M059J (cell line): Measurements from ENCODE around the gene SDF2. TPM values are rescaled to one million over a fixed set of nuclear protein-coding genes. Genes with fewer than 3 reads are reported as not detected.
"Not testable (repeated sequence)": the region's sequence is repeated elsewhere in the genome, so short reads cannot be mapped to it uniquely, and the experiment has no call there.

ENCODE experiments used
- DNase-seq: peaks from one replicate; pipeline ENCODE4 v3.0.0-alpha.2; 2012; ENCODE audit warnings: low read depth
- total RNA-seq: library from RNA; depleted of rRNA; stranded (reverse); fragments of >200 nt; shearing (Covaris generic); gene quantifications from 2 replicates; pipeline ENCODE4 v1.2.3, GENCODE V29; 2014

The SDF2 gene
- total RNA-seq, 1 experiment from 2014 or later, result 81.7 TPM

DNA sequence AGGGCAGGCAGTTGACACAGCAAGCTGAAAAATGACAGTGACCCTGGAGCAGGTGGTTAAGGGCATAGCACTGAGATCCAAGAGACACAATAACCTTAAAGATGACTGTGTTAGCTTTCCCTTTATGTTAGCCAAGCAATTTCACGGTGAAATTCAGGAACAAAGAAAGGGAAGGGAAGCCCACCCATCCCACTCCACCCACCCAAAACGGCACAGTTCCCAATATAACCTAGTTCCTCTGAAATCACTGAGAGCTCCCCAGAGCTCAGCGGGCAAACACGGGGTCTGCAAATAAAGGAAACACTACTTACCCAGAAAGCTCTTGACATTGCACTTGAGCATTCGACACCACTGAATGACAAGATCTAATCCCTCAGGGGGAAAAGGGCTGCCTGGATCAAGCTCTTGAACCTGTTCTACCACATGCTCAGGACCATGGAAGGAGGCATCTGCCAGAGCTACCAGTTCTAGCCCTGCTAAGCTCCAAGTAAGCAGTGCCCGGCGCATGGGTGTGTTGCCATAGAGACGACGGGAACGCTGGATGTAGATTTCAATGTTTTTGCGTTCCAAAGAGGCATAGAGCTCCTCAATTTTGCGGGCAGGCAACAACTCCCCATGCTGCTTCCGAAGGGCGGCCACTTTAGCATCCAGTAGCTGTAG is 27.4 kb downstream of the SDF2 start:
- no peak for DNase-seq

DNA sequence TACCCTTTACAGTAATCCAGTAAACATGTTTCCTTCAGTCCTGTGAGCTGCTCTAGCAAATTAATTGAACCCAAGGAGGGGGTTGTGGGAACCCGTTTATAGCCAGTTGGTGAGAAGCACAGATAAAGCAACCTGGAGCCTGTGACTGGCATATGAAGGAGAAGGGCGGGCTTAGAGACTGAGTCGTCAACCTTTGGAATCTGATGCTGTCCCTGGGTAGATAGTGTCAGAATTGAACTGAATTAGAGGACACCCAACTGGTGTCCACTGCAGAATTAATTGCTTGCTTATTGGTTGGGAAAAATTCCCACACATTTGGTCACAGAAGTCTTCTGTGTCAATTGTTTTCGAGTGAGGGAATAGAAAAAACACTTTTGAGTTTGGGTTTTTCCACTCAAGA is 34.9 kb downstream of the SDF2 start:
- DNase-seq, result no peak

DNA sequence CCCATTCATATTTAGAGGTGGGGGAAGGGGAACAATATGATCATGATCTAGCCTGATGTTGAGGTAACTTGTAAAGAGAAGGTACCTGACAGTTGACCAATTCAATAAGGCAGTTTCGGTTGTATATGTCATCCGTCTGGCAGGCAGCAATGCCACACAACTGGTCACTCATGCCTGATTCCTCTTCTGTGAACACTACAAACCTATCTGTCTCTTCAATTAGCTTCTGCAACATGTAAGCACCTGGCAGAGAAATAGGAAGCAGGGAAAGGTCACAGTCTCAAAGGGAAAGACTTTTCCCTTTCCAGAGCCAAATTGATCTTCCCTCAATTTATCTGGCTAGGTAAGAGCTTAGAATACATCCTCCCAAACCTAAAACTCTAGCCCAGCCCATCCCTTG is 37.6 kb downstream of the SDF2 start:
- no peak for DNase-seq

DNA sequence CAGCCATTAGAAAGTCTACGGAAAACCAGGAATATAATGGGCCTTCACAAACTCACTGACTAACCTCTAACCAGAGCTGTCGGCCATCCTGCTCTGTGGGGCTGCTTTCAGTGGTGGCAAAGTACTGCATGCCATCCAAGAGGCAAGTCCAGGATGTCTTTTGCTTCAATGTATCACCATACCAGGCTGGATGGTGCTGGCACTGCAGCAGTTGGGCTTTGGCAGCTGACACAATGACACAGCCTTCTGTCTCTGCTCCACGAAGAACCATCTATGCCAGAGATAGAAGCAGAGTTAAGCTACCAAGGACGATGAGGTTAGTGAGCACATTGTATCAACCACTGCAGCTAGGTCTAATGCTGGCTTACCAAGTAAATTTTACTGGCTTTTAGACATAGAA is 38.0 kb downstream of the SDF2 start:
- no peak for DNase-seq

DNA sequence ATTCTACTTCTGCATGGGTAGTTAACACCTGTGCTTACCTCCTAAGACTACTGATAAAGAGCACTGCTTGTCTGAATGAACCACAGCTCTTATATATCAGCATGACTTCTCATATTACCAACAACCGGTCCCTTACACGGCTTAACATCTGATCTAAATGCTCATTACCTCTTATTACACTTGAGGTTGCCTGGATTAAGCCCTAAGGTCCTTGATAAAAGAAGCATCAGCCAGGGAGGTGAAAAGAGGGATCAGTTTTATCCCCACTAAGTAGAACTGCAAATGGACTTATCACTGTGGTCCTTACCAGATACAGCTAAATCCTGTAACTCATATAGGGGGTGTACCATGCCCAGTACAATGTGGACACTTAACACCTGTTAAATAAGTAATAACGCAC is 39.5 kb downstream of the SDF2 start:
- no peak for DNase-seq

DNA sequence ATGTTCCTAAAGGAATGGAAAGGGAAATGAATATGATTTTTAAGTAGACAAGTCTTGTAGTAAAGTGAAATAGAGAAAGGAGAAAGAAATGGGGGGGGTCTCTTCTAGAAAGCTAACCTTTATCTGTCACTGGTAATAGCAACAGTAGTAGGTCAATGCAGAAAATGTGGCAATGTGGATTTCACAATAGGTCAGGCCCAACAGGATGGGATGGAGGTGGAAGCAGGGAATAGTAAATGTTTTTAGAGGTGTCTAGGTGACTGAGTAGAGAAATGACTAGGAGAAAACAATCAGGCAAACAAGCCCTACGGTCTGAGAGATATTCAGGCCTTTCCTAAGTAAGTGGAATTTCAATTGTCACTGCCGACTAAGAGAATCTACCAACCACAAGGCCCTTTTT is 41.7 kb downstream of the SDF2 start:
- no peak for DNase-seq

DNA sequence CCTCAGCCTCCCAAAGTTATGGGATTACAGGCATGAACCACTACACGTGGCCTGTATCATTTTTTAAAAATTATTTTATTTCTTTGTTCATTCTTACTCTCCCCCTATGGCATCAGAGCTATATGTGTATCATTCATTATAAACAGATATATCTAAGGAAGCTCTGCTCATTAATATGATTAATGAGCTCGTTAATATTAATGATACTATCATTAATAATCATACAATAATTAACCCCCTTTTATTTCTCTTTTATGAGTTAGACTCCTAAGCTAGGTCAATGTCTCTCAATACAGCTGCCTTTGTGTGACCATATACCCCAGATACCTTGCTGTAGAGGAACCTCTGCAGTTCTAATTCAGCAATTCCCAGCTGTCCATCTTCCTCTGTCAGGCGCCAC is 43.2 kb downstream of the SDF2 start:
- DNase-seq, result no peak

DNA sequence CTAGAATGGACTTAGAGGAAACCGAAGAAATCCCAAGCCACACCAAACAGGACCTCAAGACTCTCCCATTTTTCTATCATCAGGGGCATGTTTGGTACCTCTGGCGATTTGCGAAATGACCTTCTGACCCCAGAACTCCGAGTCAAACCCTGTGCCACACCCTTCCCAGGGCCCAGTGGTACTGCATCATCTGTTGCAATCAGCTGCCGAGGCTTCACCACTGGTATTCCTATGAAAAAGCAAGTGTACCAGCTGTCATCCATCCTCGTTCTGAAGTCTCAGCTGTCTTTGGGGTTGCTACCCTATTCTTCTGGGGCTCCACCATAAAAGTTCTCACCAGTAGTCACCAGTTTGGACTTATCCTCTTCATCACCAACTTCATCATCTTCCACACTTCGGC is 45.4 kb downstream of the SDF2 start:
- no peak for DNase-seq

DNA sequence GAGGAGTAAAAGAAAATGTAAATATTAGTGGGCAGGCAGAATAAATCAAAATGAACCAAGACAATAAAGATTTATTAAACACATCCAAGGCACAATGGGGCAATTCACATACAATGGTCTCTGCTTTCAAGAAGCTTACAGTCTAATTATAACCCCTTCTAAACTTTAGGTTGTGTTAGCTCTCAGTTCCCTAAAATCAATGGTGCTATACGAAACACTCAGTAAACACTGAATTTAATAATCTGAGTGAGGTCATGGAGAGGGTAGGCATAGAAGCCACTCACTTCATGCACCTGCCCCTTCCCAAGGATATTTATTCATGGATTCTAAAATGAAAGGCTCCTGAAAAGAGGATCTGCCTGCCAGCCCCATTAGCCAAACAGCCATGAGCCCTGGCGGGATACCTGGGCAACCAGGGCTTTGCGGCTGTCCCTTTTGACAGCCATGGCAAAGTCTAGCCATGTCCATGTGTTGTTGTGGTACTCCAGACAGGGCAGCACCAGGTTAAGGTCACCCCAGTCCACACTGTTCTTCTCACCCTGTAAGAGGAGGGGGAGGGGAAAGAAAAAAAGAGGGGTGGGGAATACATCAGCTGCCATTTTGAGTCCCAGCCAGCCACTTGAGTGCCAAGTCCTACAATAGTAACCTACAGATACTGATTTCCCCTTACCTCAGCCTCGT is 46.3 kb downstream of the SDF2 start:
- no peak for DNase-seq

DNA sequence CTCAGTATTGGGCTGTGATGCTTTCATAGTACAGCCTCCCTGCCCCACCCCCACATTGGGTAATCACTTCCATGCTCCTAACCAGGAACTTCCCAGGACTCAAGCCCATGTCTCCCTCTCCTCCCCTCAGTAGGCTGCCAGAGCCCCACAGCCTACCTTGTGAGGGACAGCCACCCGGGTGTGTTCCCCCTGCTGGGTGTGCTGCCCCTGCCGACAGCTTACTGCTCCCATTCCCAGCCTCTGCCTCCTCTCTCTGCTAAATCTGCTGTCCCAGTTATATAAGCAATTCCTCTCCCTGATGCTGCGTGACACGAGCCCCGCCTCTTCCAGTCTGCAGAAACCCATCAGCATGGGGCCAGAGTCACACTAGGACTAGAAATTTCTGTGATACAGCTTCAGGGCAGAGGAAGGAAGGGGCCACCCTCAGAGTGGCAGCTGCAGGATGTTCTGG is 47.8 kb downstream of the SDF2 start, which contains the start of gene RSKR:
TSS of gene RSKR (minus strand) at position 255 of the 451 bp plus-strand sequence. CDS start at position 231, 24 bp downstream.
- DNase-seq, result no peak

DNA sequence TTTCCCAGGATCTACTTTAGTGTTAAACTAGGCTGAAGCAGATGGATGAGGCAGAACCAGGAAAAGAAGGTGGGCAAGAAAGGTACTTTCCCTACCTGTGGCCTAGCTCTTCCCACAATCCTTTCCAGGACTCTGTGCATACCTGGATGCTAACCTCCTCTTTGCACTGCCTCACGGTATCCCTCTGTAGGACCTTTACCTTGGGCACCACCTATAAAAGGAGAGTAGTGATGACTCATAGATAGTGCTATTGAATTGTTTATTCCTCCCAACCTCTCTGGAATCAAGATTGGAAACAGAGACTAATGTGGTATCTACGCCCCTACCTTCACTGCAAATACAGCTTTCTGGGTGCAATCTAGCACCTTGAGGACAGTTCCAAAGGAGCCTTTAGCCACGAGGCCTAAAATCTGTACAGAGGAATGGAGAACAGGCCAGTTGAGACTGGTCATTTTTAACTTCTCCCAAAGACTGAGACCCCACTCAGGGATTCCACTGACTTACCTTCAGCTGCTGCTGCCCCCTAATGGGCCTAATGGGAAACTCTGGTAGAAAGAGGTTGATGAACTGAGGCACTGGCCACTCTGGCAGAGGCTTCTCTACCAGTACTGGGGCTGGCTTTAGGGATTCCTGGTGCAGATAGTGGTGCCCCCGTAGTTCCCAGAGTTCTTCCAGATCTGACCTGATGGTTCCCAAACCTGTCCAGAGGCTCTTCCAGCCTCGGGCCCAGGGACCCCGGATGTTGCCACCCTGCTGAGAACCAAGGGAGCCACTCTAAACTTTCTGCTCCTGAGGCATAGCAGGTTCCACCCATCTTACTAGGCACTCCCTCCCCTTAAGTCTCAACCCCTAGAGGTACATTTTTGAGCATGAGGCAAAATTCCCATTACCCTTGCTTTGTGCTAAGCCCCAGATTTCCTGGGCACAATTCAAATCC is 48.5 kb downstream of the SDF2 start:
- DNase-seq, result peak; percentile 39

DNA sequence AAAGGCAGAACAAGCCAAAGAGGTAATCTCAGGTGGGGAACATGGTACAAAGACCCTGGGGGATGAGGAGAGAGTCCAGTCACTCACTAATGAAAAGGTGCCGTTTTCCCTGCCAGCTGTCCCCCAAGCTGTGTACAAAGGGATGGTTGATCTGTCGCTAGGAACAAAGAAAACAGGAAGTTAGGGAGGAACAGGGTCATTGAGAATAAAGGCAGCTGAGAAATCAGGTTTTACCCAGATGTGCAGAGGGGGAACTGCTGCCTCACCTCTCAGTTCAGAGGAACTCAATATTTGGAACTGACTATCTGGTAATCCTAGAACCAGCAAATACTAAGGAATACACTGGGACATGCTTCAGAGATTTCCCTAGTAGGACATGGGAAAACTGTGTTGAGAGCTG is 49.2 kb downstream of the SDF2 start:
- no peak for DNase-seq

DNA sequence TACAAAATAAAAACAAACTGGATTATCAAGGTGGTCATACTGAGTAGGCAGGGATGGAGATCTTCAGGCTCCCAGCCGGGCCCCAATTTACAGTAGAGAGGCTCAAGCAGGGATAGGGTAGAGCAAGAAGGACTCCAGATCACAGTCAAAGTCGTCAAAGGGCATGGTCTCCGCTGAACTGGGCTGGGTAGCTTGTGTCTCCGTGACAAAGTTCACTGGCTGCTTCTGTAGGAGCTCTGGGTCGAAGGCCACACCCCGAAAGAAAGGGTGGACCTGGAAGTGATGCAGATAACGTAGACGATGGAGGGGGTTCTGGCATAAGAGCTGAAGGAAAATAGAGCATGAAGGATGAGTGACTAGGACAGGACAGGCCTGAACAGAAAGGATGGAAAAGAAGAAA is 51.3 kb downstream of the SDF2 start:
- DNase-seq, result no peak

DNA sequence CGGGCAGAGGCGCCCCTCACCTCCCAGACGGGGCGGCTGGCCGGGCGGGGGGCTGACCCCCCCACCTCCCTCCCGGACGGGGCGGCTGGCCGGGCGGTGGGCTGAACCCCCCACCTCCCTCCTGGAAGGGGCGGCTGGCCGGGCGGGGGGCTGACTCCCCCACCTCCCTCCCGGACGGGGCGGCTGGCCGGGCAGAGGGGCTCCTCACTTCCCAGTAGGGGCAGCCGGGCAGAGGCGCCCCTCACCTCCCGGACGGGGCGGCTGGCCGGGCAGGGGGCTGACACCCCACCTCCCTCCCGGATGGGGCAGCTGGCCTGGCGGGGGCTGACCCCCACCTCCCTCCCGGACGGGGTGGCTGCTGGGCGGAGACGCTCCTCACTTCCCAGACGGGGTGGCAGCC is 57.7 kb downstream of the SDF2 start:
- DNase-seq, result not testable (repeated sequence)

DNA sequence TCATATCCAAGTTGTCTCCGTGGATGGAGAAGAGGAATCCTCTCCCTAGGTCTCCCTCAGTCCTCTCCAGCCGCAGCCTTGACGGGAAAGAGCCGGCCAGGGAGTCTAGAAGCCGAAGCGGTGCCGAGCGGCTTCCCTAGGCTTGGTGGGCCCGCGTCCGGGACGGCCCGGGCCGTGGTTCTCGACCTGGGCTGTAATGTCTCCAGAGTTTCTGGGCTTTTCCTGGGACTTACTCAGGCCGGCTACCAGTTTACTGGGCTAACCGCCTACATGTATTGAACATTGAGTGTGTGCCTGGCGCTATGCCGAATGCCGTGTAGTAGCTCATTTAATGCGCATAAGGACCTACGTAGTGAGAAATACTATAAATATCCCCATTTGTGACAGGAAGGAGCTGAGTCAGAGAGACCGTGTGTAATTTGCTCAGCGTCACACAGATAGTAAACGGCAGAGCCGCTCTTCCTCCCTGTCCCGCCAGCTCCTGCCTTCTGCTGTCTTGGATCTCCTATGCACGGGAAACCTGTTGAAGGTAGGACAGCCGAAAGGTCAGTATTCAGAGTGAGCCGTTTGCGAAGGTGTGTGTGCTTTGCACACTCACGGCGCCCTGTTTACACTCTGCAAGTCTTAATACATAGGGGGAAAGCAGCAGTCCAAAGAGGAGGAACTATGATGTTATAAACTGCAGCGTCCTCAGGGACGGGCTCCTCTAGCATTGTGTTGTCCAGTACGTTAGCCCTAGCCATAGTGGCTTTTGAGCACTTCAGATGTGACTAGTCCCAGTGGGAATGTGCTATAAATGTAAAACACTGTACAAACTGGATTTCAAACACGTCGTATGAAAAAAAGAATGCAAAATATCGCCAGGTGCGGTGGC is 62.2 kb downstream of the SDF2 start:
- DNase-seq, result peak; percentile 86

DNA sequence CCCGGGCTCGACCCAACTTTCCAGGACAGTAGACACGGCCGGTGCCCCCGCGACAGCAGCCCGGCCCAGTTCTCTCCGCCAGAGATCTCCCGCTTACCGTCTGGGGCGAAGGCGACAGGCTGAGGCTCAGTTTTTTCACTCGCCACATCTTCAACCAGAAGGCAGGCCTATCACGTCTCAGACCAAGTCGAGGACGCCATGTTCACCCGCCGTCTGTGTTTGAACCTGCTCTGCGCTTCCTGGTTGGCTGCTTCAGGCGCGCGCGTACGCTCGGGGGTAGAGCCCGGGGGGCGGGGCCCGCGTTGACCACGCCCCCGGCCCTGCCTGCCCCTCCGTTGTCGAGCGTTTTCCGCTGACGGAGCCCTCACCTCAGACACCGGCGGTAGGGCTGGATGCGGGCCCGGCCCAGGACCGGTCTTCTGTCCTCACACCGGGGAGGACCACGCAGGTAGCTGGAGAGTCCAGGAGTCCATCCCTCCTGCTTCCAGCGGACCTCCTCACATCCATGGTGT is 62.9 kb downstream of the SDF2 start, which contains the start of gene SPAG5:
TSS of gene SPAG5 (minus strand) at position 227 of the 512 bp plus-strand sequence. CDS start at position 148, 79 bp downstream.
- peak; percentile 90 for DNase-seq

DNA sequence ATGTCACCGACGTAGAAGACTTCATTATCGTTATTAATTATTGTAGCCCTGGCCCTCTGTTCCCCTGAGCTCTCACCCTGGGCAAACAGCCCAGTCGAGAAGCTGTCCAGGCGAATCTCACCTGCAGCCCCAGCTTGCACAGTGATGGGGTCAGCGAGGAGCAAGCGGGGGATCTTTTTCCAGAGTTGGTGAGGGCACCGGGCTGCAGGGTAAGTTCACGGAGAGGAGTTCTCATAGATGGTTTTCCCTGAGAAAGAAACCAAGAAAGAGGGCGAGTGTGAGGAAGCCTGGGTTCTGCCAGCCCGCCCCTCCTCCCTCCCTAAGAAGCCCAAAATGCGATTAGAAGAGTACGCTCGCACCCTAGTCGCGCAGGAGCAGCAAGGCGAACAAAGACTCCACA is 63.3 kb downstream of the SDF2 start:
- no peak for DNase-seq
